ENCODE data around the gene KMT2B. TPM values are rescaled to one million over a fixed set of nuclear protein-coding genes. Genes with fewer than 3 reads are reported as not detected.
"Not testable (repeated sequence)": the region's sequence is repeated elsewhere in the genome, so short reads cannot be mapped to it uniquely, and the experiment has no call there.

KMT2B gene
- total RNA-seq, 6 experiments from 2014 or later = 10.5 to 23.1 (median 15.0) TPM

DNA sequence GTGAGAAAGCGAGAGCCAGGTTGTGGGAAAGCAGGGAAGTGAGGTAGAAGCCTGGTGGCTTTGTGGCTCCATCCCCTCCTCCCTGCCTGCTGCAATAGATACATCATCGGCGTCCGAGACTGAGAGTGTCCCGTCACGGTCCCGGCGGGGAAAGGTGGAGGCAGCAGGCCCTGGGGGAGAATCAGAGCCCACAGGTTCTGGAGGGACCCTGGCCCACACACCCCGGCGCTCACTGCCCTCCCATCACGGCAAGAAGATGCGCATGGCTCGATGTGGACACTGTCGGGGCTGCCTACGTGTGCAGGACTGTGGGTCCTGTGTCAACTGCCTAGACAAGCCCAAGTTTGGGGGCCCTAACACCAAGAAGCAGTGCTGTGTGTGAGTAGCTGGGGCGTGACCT is 5.1 kb downstream of the KMT2B start:
- Histone ChIP-seq H3K36me3 (peaks cover 9 to 66% (median 46%) of the 10 kb centered on the region in 4 donors), H3K27me3 (no peaks in the 10 kb centered on the region), H3K27ac (no peak overlapping the region), H3K4me3 (no peak overlapping the region), H3K9me3 (no peaks in the 10 kb centered on the region), H3K4me1 (peaks cover 0 to 13% (median 2%) of the 10 kb centered on the region in 4 donors)
- TF ChIP-seq CTCF (IDR thresholded peaks at IDR 0.05) (no peak), POLR2A (IDR thresholded peaks at IDR 0.05) (no peak)
- WGBS (ENCODE audit: insufficient coverage, low coverage, low lambda C conversion rate, missing lambda C conversion rate) = no CpG with 5 or more reads among the region's 16 CpGs
- intact Hi-C loops (cut with DNase I) = no loop called here
- ATAC-seq (no peak), DNase-seq (no peak)

- H3K36me3 ChIP-seq = peaks cover 11 to 74% (median 50%) of the 10 kb centered on the region in 4 donors
- no peak overlapping the region for H3K4me3 ChIP-seq
- H3K27ac ChIP-seq = no peak overlapping the region
- WGBS (ENCODE audit: insufficient coverage, low coverage, low lambda C conversion rate, missing lambda C conversion rate) = 87% methylated on average over 5 of the region's 24 CpGs
- no peak for ATAC-seq
- H3K27me3 ChIP-seq = no peaks in the 10 kb centered on the region
- peaks cover 0 to 13% (median 2%) of the 10 kb centered on the region in 4 donors for H3K4me1 ChIP-seq
- no peaks in the 10 kb centered on the region for H3K9me3 ChIP-seq
- intact Hi-C loops (cut with DNase I) = no loop called here
- TF ChIP-seq POLR2A (IDR thresholded peaks at IDR 0.05) = no peak
- no peak for TF ChIP-seq CTCF (IDR thresholded peaks at IDR 0.05)
- DNase-seq = peak in 1 of 3 donors; percentile 15
These were observed 5.9 kb downstream of the KMT2B start for GRCh38 chr19:35723671-35724070.

DNA sequence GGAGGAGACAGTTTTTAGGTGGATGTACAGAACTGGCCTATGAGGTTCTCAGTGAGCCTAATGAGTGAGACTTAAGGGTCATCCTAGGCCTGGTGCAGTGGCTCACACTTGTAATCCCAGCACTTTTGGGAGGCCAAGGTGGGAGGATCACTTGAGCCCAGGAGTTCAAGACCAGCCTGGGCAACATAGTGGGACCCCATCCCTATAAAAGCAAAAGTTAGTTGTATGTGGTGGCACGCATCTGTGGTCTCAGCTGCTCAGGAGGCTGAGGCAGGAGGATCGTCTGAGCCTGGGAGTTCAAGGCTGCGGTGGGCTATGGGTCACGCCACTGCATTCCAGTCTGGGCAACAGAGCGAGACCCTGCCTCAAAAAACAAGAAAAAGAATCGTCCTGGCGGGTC is 6.3 kb downstream of the KMT2B start:
- ATAC-seq; H3K9me3 ChIP-seq; DNase-seq; H3K4me1 ChIP-seq; H3K27ac ChIP-seq; intact Hi-C loops (cut with DNase I); H3K4me3 ChIP-seq; H3K27me3 ChIP-seq: not testable (repeated sequence)
- H3K36me3 ChIP-seq = peaks cover 11 to 78% (median 53%) of the 10 kb centered on the region in 4 donors
- WGBS (ENCODE audit: insufficient coverage, low coverage, low lambda C conversion rate, missing lambda C conversion rate) = 79% methylated on average over 2 of the region's 7 CpGs

GRCh38 chr19:35724560-35724959 is 6.8 kb downstream of the KMT2B start:
- intact Hi-C loops (cut with DNase I) = no loop called here
- Histone ChIP-seq H3K36me3 (peaks cover 11 to 83% (median 55%) of the 10 kb centered on the region in 4 donors), H3K4me1 (peaks cover 0 to 5% (median 0%) of the 10 kb centered on the region in 4 donors), H3K9me3 (no peaks in the 10 kb centered on the region), H3K4me3 (no peak overlapping the region), H3K27me3 (no peaks in the 10 kb centered on the region), H3K27ac (no peak overlapping the region)
- WGBS (ENCODE audit: insufficient coverage, low coverage, low lambda C conversion rate, missing lambda C conversion rate) = 80% methylated on average over 1 of the region's 12 CpGs
- TF ChIP-seq CTCF (IDR thresholded peaks at IDR 0.05) = no peak
- no peak for TF ChIP-seq POLR2A (IDR thresholded peaks at IDR 0.05)
- DNase-seq (peak in 2 of 3 donors; percentile 19 to 40), ATAC-seq (no peak)

- 93% methylated on average over 3 of the region's 23 CpGs for WGBS (ENCODE audit: insufficient coverage, low coverage, low lambda C conversion rate, missing lambda C conversion rate)
- H3K27ac ChIP-seq = no peak overlapping the region
These were observed 7.5 kb downstream of the KMT2B start for GRCh38 chr19:35725216-35725861.

More at GRCh38 chr19:35725216-35725861, 7.5 kb downstream of the KMT2B start:
- Histone ChIP-seq H3K36me3 (peaks cover 11 to 90% (median 58%) of the 10 kb centered on the region in 4 donors), H3K4me1 (no peaks in the 10 kb centered on the region), H3K4me3 (no peak overlapping the region), H3K9me3 (no peaks in the 10 kb centered on the region), H3K27me3 (no peaks in the 10 kb centered on the region)
- intact Hi-C loops (cut with DNase I) = no loop called here
- ATAC-seq (no peak), DNase-seq (peak in 2 of 3 donors; percentile 16 to 40)
- no peak for TF ChIP-seq CTCF (IDR thresholded peaks at IDR 0.05)
- TF ChIP-seq POLR2A (IDR thresholded peaks at IDR 0.05) = no peak

All from right lobe of liver (tissue), 6 donors.